Gastroesophageal sphincter (tissue), 4 donors: ENCODE data around the gene APLF. TPM values are rescaled to one million over a fixed set of nuclear protein-coding genes. Genes with fewer than 3 reads are reported as not detected.

Source experiments
- ATAC-seq: fragments of 150-250 bp; one replicate; pipeline ENCODE4 v1.9.1; 2016; ENCODE audit warnings: mild to moderate bottlenecking, moderate library complexity
- H3K27ac ChIP-seq, 4 donors: fragments of 200-600 bp; sonication (generic) in 3 of 4; 1 replicate in 3 of 4; 2 replicates in 1 of 4; pipeline ENCODE4 v1.5.1; 2016 to 2019
- H3K27me3 ChIP-seq: fragments of 200-600 bp; sonication (generic); one replicate; pipeline ENCODE4 v1.5.1; 2019
- H3K36me3 ChIP-seq, 2 donors: fragments of 200-600 bp; sonication (generic); one replicate each; pipeline ENCODE4 v1.5.1; 2019; ENCODE audit warnings: control low read depth in 1 of 2
- H3K4me1 ChIP-seq, 3 donors: fragments of 200-600 bp; sonication (generic); 1 replicate in 2 of 3; 2 replicates in 1 of 3; pipeline ENCODE4 v1.5.1; 2016 to 2019; ENCODE audit warnings: control low read depth in 2 of 3
- H3K4me3 ChIP-seq, 2 donors: fragments of 200-600 bp; sonication (generic); one replicate each; pipeline ENCODE4 v1.5.1; 2019; ENCODE audit warnings: mild to moderate bottlenecking in 1 of 2, moderate library complexity in 1 of 2
- H3K9me3 ChIP-seq, 3 donors: fragments of 200-600 bp; sonication (generic); one replicate each; pipeline ENCODE4 v1.5.1; 2017 to 2019; ENCODE audit warnings: control low read depth in 2 of 3
- CTCF ChIP-seq, 4 experiments: fragments of 200-600 bp in 2 of 4; fragments of 450-650 bp in 2 of 4; sonication (generic) in 1 of 4; IDR thresholded peaks; one replicate each; pipeline ENCODE4 v1.5.1; 2017 to 2019; ENCODE audit warnings: antibody characterized with exemption in 4 of 4, mild to moderate bottlenecking in 2 of 4, moderate library complexity in 2 of 4
- EP300 ChIP-seq: sonication (generic); formaldehyde crosslinking; IDR thresholded peaks from one replicate; pipeline ENCODE4 v1.6.1; 2017; ENCODE audit warnings: antibody characterized with exemption, mild to moderate bottlenecking
- POLR2A ChIP-seq, 2 donors: fragments of 450-650 bp; IDR thresholded peaks; one replicate each; pipeline ENCODE4 v1.6.1; 2017; ENCODE audit warnings: antibody characterized with exemption in 2 of 2, mild to moderate bottlenecking in 2 of 2, moderate library complexity in 1 of 2
- POLR2AphosphoS5 ChIP-seq: sonication (generic); formaldehyde crosslinking; IDR thresholded peaks from one replicate; pipeline ENCODE4 v1.6.1; 2017; ENCODE audit warnings: antibody characterized with exemption
- WGBS, 2 donors: methylation state at CpG; one replicate each; pipeline ENCODE4 v1.1.5; 2018; ENCODE audit warnings: low coverage in 1 of 2; 5-methylcytosine and 5-hydroxymethylcytosine counted together
- total RNA-seq, 4 donors: library from RNA; depleted of rRNA; stranded (reverse); fragments of >200 nt; gene quantifications; one replicate each; pipeline ENCODE4 v1.1.0, GENCODE V29; 2016

Gene APLF
- total RNA-seq, 4 donors from 2014 or later = 5.5 to 12.0 (median 10.4) TPM

GRCh38 chr2:68560545-68560944 lies 93.2 kb downstream of the APLF start:
- no peaks in the 10 kb centered on the region for H3K4me1 ChIP-seq
- TF ChIP-seq EP300 (no peak), POLR2A (IDR thresholded peaks at IDR 0.05) (no peak), POLR2AphosphoS5 (no peak), CTCF (IDR thresholded peaks at IDR 0.05) (no peak)
- ATAC-seq = no peak
- 89 to 94% methylated on average over 2 of the region's 2 CpGs for WGBS, 2 donors
- no peak overlapping the region for H3K27ac ChIP-seq
- H3K36me3 ChIP-seq = no peaks in the 10 kb centered on the region
- no peaks in the 10 kb centered on the region for H3K27me3 ChIP-seq
- no peaks in the 10 kb centered on the region for H3K9me3 ChIP-seq
- no peak overlapping the region for H3K4me3 ChIP-seq

- TF ChIP-seq POLR2A (IDR thresholded peaks at IDR 0.05) (no peak), CTCF (IDR thresholded peaks at IDR 0.05) (no peak), POLR2AphosphoS5 (no peak), EP300 (no peak)
- no peak for ATAC-seq
- H3K4me1 ChIP-seq = no peaks in the 10 kb centered on the region
- H3K9me3 ChIP-seq = no peaks in the 10 kb centered on the region
- no peaks in the 10 kb centered on the region for H3K36me3 ChIP-seq
- 85 to 89% methylated on average over 3 of the region's 3 CpGs for whole genome bisulfite sequencing, 2 donors
- H3K4me3 ChIP-seq = no peak overlapping the region
- no peaks in the 10 kb centered on the region for H3K27me3 ChIP-seq
- no peak overlapping the region for H3K27ac ChIP-seq
Measured at GRCh38 chr2:68561372-68561771, 94.0 kb downstream of the APLF start.

- H3K9me3 ChIP-seq = no peaks in the 10 kb centered on the region
- WGBS, 2 donors = 88 to 93% methylated on average over 2 of the region's 2 CpGs
- H3K36me3 ChIP-seq = no peaks in the 10 kb centered on the region
- H3K4me3 ChIP-seq = no peak overlapping the region
- TF ChIP-seq POLR2A (IDR thresholded peaks at IDR 0.05) = no peak
- no peak for TF ChIP-seq POLR2AphosphoS5
- no peak for TF ChIP-seq CTCF (IDR thresholded peaks at IDR 0.05)
- no peak for ATAC-seq
- no peaks in the 10 kb centered on the region for H3K4me1 ChIP-seq
- no peak overlapping the region for H3K27ac ChIP-seq
- H3K27me3 ChIP-seq = no peaks in the 10 kb centered on the region
Measured at GRCh38 chr2:68562934-68563333, 95.5 kb downstream of the APLF start.

GRCh38 chr2:68564426-68564825 lies 97.0 kb downstream of the APLF start:
- Histone ChIP-seq H3K4me1 (no peaks in the 10 kb centered on the region), H3K9me3 (no peaks in the 10 kb centered on the region), H3K36me3 (no peaks in the 10 kb centered on the region), H3K27ac (no peak overlapping the region), H3K4me3 (no peak overlapping the region), H3K27me3 (no peaks in the 10 kb centered on the region)
- WGBS, 2 donors = 82 to 100% methylated on average over 1 to 2 of the region's 2 CpGs
- no peak for ATAC-seq
- TF ChIP-seq CTCF (IDR thresholded peaks at IDR 0.05) = no peak
- TF ChIP-seq POLR2AphosphoS5 = no peak
- no peak for TF ChIP-seq POLR2A (IDR thresholded peaks at IDR 0.05)
- TF ChIP-seq EP300 = no peak

GRCh38 chr2:68565273-68565672 lies 97.9 kb downstream of the APLF start:
- TF ChIP-seq CTCF (IDR thresholded peaks at IDR 0.05) (no peak), POLR2AphosphoS5 (no peak), POLR2A (IDR thresholded peaks at IDR 0.05) (no peak), EP300 (no peak)
- Histone ChIP-seq H3K9me3 (no peaks in the 10 kb centered on the region), H3K4me3 (no peak overlapping the region), H3K4me1 (no peaks in the 10 kb centered on the region), H3K27me3 (no peaks in the 10 kb centered on the region), H3K36me3 (no peaks in the 10 kb centered on the region), H3K27ac (no peak overlapping the region)
- ATAC-seq = no peak
